ENCODE measurements around the gene FALEC.

- TF ChIP-seq CTCF (IDR thresholded peaks at IDR 0.05) (no peak), POLR2A (IDR thresholded peaks at IDR 0.05) (no peak)
These were observed 57.5 kb downstream of the FALEC start for GRCh38 chr1:150572918-150573647.

Data from heart left ventricle (tissue), 13 donors.